HG02970 (cell line): ENCODE measurements around the gene NEDD4L.

Source experiments
- ATAC-seq: cut with Tn5 transposase; IDR thresholded peaks from one replicate; pipeline ENCODE4 v1.9.1; 2021; ENCODE audit warnings: mild to moderate bottlenecking, moderate library complexity, moderate number of reproducible peaks; ENCODE audit not compliant: unreplicated experiment, low FRiP score

The NEDD4L gene

DNA sequence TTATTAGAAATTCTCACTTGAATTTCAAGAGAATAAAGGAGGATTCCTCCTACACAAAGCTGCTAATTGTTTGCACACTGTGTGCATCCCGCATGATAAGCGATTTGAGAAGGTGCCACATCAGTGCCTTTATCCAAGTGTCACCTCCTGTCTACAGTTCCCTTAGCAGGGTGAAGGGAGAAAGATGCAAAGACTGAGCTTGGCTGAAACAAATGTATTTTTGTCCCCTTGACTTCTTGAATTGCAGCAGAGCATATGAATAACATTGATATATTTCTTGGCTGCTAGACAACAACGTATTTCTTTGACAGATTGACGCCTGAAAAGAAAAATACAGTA is 255.1 kb downstream of the NEDD4L start:
- no peak for ATAC-seq

- ATAC-seq: no peak
Observed at GRCh38 chr18:58299936-58300335, 255.9 kb downstream of the NEDD4L start.

GRCh38 chr18:58300867-58301266 is 256.8 kb downstream of the NEDD4L start:
- no peak for ATAC-seq

DNA sequence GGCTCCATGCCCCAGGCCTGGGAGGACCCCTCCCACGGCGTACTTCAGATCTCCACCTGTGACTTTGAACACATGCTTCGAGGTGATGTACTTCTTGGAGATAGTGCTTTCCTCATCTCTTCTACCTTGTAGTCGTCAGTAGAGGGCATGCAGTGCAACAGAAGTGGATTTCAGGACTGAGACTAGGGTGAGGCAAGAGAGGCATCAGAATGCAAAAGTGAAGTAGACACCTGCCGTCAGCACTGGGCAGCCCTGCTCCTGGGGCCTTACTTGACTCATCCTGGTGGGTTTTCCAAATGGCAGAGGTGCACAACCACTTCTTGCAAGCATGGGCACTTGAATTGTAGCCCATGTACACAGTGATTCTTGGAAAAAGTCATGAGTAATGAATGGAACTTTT is 258.8 kb downstream of the NEDD4L start:
- ATAC-seq: no peak

DNA sequence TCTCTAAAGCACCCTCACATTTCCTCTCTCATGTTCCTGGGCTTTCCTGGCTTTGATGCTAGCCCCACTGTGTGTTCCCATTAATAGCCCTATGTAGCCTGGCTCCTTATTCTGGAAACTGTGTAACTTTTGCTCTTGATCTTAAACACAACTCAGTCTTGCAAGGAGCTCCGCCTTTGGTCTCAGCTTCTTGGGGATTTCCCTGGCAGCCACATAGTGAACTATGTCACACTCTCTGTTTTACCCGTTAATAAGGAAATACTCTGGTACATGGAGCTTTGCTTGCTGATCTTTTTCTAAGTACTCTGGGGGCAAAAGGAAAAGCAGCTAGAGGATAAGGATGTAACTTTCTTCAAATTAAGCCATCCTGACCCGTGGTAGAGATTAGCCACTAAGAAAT is 259.3 kb downstream of the NEDD4L start:
- no peak for ATAC-seq

DNA sequence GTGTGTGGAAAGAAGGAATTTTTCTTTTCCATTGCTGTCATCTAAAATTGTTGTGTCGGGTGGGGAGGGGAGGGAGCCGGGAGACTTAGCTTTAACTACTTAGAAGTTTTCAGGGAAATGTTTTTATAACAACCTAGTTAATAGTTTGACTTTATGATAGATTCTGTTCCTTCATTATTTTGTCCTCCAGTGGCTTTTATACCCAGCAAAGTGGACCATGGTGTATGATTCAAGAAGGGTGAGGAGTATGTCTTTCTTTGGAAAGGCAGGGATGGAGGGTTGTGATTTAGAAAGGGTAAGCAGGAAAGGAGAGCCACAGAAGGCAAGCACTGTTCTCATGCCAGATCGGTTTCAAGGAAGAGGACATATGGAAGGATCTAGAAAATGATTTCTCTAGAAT is 261.8 kb downstream of the NEDD4L start:
- ATAC-seq: no peak

GRCh38 chr18:58307441-58307840 is 263.4 kb downstream of the NEDD4L start:
- no peak for ATAC-seq

DNA sequence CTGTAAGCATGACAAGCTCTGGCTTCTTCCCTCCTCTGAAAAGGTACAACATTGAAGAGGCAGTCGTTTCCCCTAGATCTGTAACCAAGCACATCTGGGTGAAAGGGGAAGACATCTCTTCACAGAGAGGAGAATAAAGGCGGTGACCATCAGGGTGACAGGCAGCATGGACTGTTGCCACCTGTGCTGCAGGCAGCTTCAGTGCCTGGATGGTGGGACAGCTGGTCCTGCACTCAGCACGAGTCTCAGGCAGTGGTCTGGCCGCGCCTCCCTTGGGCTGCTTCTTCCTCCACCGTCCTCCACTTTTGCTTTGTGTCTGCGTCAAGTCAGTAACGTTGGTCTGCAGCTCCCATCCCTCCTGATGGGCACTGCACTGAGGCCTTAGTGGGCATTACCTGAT is 264.4 kb downstream of the NEDD4L start:
- no peak for ATAC-seq

DNA sequence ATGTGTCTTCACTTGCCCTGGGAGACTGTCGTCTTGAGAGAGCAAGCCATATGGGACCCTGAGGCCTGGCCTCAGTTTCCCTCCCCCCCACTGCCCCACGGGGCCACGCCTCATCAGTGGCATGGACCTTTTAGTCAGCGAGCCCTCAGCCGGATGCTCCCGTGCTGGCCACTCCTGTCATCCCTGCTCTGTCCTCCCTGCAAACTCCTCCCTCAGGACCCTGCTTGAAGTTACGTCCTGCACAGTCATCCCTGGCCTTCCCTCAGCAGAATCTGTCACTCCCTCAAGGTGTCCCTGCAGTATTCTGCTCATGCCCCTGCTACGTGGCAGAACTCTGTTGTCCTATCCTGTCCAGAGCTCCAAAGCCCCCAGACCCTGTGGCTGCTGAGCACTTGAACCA is 265.1 kb downstream of the NEDD4L start:
- ATAC-seq: no peak

DNA sequence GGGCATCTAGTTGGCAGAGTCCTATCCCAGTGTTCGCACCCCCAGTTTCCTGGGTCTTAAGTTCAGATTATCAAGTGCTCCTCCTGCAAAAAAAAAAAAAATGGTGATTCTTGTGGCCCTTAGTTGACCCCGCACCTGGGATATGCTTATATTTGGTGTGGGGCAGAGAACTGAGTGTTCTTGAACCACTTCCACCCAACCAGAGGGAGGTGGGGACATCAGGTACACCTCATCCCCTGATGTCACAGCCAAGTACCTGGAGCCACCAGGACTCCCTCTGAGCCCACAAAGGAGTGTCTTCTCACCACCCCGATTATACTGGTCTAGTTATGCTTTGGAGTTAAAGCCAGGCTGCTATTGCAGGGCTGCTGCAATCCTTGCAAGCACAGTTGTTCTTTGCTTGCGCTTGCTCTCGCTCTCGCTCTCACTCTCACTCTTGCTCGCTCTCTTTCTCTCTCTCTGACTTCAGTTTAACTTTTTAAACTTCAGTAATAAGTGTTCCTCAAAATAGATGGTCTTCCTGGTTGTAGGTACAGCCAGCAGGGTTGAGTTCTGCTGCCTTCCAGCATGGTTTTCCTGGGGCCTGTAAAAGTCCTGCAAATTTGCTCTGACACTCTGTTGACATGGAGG is 265.7 kb downstream of the NEDD4L start:
- no peak for ATAC-seq

DNA sequence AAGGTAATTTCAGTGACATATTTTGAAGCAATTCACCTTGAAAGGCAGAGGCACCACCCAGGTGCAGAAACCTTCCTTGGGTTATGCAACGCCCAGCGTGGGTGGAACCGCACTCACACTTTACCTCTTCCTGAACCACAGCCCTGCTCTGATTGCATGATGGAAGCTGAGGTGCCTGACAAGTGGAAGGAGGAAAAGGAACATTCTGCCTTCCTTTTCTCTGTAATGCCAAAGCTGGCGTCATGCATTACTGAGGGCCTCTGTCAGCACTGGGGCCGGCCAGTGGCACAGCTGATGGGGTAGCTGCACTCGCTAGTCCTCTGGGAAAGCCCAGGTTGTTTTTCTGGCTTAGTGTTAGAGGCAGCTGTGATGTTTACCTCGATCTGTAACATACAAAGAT is 266.5 kb downstream of the NEDD4L start:
- ATAC-seq: no peak

DNA sequence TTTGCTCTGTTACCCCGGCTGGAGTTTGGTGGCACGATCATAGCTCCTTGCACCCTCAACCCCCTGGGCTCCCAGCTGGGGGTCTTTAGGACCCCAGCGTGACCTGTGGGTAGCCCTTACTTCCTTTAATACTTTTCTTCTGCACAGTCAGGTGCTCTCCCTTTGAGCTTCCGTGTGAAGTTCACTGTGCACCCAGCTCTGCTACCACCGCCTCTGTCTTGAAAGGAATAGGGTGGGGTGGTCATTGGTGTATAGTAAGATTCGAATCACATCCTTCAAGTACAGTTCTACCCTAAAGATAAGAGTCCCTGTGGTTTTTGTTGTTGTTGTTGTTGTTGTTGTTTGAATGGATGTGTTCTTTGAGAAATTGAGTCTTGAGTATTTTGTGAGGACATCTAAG is 267.4 kb downstream of the NEDD4L start:
- ATAC-seq: no peak

GRCh38 chr18:58313491-58314032 is 269.5 kb downstream of the NEDD4L start:
- ATAC-seq: no peak

- ATAC-seq: no peak
Observed at GRCh38 chr18:58314284-58314683, 270.3 kb downstream of the NEDD4L start.

DNA sequence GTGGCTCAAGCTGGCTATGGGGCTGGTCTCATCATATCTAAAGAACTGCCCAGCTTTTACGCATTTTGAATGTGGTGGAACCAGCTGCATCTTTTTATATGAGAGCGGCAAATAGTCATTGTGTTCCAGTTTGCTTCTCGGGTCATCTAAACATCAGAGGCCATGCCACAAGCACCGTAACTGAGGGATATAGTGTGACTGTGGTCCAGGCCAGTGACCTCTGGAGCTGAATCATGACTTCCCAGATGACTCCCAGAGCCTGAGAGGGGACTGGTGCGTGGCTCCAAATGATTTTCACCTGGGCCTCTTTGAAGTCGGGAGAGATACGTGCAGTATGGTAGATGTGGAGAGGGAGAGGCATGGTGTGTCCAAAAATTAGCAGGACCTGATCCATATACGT is 271.0 kb downstream of the NEDD4L start:
- ATAC-seq: no peak

- no peak for ATAC-seq
Observed at GRCh38 chr18:58315739-58316215, 271.8 kb downstream of the NEDD4L start.

- no peak for ATAC-seq
Observed at GRCh38 chr18:58316396-58317342, 272.6 kb downstream of the NEDD4L start.

- ATAC-seq: no peak
Observed at GRCh38 chr18:58319719-58320118, 275.7 kb downstream of the NEDD4L start.

DNA sequence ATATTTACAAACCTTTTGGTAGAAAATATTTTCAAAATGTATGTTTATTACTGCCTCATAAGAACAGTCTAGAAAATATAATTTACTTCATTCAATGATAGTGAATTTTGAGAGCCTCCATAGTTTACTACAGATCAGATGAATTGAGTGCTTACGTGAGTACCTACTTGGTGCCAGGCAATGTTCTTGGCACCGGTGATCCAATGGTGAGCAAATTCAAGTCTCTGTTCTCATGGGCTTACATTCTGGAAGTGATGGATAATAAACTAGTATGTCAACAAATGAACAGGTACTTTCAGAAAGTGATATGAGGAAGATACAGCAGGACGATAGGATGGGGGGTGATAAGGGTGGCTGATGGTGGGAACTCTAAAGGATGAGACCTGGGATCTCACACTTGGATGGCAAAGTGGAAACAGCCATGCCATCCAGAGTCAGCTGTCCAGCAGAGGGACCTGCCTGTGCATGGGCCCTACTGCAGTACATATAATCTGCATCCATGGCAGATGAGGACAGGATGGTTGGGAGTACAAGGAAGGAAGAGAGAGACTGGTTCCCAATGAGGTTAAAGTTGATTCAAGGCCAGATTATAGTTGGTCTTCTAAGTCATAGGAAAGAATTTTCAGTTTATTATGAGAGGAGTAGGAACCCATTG is 277.0 kb downstream of the NEDD4L start:
- ATAC-seq: no peak

DNA sequence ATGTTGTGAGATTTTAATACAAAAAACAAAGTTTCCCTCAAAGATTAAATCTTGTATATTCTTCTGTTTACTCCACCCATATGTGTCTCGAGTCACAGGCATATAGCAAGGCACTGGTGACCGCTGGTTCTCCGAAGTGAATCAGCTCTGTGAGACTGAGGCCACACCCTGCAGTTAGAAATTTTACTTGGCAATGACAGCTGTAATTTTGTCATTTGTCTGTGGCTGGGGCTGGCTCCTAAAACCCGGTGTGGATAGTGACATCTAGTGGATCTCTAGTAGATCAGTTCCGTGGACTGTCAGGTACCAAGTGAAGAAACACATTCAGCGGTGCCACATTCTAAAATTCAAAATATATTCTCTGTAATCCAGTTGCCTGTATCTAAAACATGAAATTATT is 278.0 kb downstream of the NEDD4L start:
- ATAC-seq: no peak

DNA sequence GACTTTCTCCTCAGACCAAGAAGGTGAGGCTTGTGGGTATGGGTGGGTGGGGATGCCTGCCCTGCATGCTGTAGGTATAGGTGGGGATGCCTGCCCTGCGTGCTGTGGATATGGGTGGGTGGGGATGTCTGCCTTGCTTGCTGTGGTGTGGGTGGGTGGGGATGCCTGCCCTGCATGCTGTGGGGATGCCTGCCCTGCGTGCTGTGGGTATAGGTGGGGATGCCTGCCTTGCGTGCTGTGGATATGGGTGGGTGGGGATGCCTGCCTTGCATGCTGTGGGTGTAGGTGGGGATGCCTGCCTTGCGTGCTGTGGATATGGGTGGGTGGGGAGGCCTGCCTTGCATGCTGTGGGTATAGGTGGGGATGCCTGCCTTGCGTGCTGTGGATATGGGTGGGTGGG is 278.4 kb downstream of the NEDD4L start:
- ATAC-seq: no peak
